ENCODE measurements around the gene LMAN2.

- TF ChIP-seq POLR2A (IDR thresholded peaks at IDR 0.05) (no peak), EP300 (IDR thresholded peaks at IDR 0.05; ENCODE audit: low read depth) (no peak)
- TF ChIP-seq, protein P1, sequence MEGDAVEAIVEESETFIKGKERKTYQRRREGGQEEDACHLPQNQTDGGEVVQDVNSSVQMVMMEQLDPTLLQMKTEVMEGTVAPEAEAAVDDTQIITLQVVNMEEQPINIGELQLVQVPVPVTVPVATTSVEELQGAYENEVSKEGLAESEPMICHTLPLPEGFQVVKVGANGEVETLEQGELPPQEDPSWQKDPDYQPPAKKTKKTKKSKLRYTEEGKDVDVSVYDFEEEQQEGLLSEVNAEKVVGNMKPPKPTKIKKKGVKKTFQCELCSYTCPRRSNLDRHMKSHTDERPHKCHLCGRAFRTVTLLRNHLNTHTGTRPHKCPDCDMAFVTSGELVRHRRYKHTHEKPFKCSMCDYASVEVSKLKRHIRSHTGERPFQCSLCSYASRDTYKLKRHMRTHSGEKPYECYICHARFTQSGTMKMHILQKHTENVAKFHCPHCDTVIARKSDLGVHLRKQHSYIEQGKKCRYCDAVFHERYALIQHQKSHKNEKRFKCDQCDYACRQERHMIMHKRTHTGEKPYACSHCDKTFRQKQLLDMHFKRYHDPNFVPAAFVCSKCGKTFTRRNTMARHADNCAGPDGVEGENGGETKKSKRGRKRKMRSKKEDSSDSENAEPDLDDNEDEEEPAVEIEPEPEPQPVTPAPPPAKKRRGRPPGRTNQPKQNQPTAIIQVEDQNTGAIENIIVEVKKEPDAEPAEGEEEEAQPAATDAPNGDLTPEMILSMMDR (IDR thresholded peaks at IDR 0.05), result no peak
These were observed 41.3 kb upstream of the LMAN2 start for GRCh38 chr5:177392765-177393164.

All from transverse colon (tissue), 3 donors.